ENCODE measurements around the gene RBCK1. TPM values are rescaled to one million over a fixed set of nuclear protein-coding genes. Genes with fewer than 3 reads are reported as not detected.

The RBCK1 gene
- total and polyA plus RNA-seq, 9 of the 15 experiments (the other 6 are each of a cell fraction or from before 2014, with no cell fraction given), result 5.9 to 59.3 (median 26.5) TPM

- TF ChIP-seq, protein P1, sequence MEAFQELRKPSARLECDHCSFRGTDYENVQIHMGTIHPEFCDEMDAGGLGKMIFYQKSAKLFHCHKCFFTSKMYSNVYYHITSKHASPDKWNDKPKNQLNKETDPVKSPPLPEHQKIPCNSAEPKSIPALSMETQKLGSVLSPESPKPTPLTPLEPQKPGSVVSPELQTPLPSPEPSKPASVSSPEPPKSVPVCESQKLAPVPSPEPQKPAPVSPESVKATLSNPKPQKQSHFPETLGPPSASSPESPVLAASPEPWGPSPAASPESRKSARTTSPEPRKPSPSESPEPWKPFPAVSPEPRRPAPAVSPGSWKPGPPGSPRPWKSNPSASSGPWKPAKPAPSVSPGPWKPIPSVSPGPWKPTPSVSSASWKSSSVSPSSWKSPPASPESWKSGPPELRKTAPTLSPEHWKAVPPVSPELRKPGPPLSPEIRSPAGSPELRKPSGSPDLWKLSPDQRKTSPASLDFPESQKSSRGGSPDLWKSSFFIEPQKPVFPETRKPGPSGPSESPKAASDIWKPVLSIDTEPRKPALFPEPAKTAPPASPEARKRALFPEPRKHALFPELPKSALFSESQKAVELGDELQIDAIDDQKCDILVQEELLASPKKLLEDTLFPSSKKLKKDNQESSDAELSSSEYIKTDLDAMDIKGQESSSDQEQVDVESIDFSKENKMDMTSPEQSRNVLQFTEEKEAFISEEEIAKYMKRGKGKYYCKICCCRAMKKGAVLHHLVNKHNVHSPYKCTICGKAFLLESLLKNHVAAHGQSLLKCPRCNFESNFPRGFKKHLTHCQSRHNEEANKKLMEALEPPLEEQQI (IDR thresholded peaks at IDR 0.05), result no peak
- TF ChIP-seq GABPA (tag; conservative IDR thresholded peaks at IDR 0.05; ENCODE audit: low read depth) (no peak), RBM39 (optimal IDR thresholded peaks at IDR 0.05; ENCODE audit: low read depth, low read length) (no peak), PCBP2 (IDR thresholded peaks at IDR 0.05; ENCODE audit: low read depth, low read length, poor library complexity, severe bottlenecking) (no peak), CBFB (CRISPR knock-in tag; IDR thresholded peaks at IDR 0.05) (peak; percentile 64; the same call in 1 of the 2 replicates), ZNF23 (CRISPR knock-in tag; IDR thresholded peaks at IDR 0.05) (no peak), EZH2 (IDR thresholded peaks at IDR 0.05; ENCODE audit: borderline replicate concordance, low read depth, low read length) (no peak), CSDE1 (IDR thresholded peaks at IDR 0.05) (no peak), GABPB1 (CRISPR knock-in tag; IDR thresholded peaks at IDR 0.05) (no peak), DIDO1 (tag; IDR thresholded peaks at IDR 0.05; ENCODE audit: low read depth) (peak; percentile 30; the same call in 1 of the 2 replicates), ELF1 (tag; IDR thresholded peaks at IDR 0.05) (no peak), ZNF778 (CRISPR knock-in tag; IDR thresholded peaks at IDR 0.05) (no peak), ZNF239 (CRISPR knock-in tag; IDR thresholded peaks at IDR 0.05) (no peak), USF1 (CRISPR knock-in tag; IDR thresholded peaks at IDR 0.05) (no peak), BCOR (IDR thresholded peaks at IDR 0.05) (no peak), KLF13 (tag; IDR thresholded peaks at IDR 0.05; ENCODE audit: borderline replicate concordance, low read depth) (no peak), TEAD2 (tag; IDR thresholded peaks at IDR 0.05) (no peak), PHF21A (IDR thresholded peaks at IDR 0.05; ENCODE audit: borderline replicate concordance, low read depth) (no peak), ZNF57 (CRISPR knock-in tag; IDR thresholded peaks at IDR 0.05) (no peak), KDM5B (IDR thresholded peaks at IDR 0.05; ENCODE audit: insufficient replicate concordance, low read depth, low read length) (no peak)
- TF ChIP-seq, protein P2, sequence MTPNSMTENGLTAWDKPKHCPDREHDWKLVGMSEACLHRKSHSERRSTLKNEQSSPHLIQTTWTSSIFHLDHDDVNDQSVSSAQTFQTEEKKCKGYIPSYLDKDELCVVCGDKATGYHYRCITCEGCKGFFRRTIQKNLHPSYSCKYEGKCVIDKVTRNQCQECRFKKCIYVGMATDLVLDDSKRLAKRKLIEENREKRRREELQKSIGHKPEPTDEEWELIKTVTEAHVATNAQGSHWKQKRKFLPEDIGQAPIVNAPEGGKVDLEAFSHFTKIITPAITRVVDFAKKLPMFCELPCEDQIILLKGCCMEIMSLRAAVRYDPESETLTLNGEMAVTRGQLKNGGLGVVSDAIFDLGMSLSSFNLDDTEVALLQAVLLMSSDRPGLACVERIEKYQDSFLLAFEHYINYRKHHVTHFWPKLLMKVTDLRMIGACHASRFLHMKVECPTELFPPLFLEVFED (CRISPR knock-in tag; conservative IDR thresholded peaks at IDR 0.05), result no peak
- TF ChIP-seq, protein P3, sequence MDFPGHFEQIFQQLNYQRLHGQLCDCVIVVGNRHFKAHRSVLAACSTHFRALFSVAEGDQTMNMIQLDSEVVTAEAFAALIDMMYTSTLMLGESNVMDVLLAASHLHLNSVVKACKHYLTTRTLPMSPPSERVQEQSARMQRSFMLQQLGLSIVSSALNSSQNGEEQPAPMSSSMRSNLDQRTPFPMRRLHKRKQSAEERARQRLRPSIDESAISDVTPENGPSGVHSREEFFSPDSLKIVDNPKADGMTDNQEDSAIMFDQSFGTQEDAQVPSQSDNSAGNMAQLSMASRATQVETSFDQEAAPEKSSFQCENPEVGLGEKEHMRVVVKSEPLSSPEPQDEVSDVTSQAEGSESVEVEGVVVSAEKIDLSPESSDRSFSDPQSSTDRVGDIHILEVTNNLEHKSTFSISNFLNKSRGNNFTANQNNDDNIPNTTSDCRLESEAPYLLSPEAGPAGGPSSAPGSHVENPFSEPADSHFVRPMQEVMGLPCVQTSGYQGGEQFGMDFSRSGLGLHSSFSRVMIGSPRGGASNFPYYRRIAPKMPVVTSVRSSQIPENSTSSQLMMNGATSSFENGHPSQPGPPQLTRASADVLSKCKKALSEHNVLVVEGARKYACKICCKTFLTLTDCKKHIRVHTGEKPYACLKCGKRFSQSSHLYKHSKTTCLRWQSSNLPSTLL (IDR thresholded peaks at IDR 0.05), result no peak
These were observed 6.2 kb upstream of the RBCK1 start (continued) for GRCh38 chr20:401682-402495.
